ENCODE results near the gene AOX1. TPM values are rescaled to one million over a fixed set of nuclear protein-coding genes. Genes with fewer than 3 reads are reported as not detected.
"Not testable (repeated sequence)": the region's sequence is repeated elsewhere in the genome, so short reads cannot be mapped to it uniquely, and the experiment has no call there.

AOX1 gene
- total RNA-seq, 2 donors from 2014 or later: 0.17 to 0.26 TPM

DNA sequence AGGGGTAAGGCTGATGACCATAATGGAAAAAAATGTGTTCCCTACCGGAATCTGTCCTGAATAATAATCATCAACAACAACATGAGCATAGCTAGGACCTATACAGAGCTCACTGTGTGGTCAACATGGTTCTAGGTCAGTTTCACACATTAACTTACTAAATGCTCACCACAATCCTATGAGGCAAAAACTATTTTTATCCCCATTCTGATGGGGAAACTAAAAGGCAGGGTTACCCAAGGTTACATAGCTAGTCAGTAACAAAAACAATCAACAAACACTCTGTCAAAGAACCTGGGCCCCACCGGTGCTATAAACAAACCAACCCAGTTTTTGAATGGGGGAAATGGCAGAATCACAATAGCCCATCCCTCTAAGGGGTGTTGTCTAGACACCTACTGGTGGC, 40.1 kb downstream of the AOX1 start:
- no peaks in the 10 kb centered on the region for H3K9me3 Mint-ChIP-seq
- no peaks in the 10 kb centered on the region for H3K36me3 Mint-ChIP-seq
- H3K27me3 Mint-ChIP-seq: peaks cover 9 to 23% of the 10 kb centered on the region in 2 donors
- no peak for ATAC-seq
- no peak for DNase-seq (ENCODE audit: low spot score)
- no peak overlapping the region for H3K4me3 Mint-ChIP-seq
- no peaks in the 10 kb centered on the region for H3K4me1 Mint-ChIP-seq (ENCODE audit: low read depth in 2 of 2)
- H3K27ac Mint-ChIP-seq: no peak overlapping the region

DNA sequence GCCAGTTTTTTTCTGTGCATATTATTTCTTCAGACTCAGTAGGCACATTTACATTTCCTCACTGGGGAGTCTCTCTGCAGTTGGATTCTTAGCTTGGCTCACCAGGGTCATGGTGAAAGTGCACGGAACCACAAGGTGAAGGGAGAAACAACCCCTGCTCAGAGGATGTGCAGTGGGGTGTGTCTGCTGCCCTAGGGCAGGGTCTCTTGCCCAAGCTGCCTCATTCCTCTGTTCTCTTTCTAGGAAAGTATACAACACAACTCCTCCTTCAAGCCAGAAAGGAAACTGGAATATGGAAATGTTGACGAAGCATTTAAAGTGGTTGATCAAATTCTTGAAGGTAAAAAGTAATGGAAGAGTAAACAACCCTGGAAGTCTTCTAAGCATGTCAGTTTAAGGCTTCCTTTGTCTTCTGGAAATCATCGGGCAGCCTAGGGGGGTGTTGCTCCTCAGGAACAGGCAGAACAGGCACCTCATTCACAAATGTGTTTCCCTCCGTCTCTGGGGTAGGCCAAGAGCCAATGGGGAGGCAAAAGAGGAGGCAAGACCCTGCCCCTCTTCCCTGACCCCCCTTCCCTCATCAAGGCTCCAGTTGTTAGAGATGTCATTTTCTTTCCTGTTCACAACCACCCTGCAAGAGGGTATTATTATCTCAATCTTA, 41.4 kb downstream of the AOX1 start:
- ATAC-seq (no peak), DNase-seq (ENCODE audit: low spot score) (no peak)
- Mint-ChIP-seq H3K36me3 (no peaks in the 10 kb centered on the region), H3K9me3 (no peaks in the 10 kb centered on the region), H3K27me3 (peaks cover 9 to 23% of the 10 kb centered on the region in 2 donors), H3K27ac (no peak overlapping the region), H3K4me3 (no peak overlapping the region), H3K4me1 (ENCODE audit: low read depth in 2 of 2) (no peaks in the 10 kb centered on the region)

DNA sequence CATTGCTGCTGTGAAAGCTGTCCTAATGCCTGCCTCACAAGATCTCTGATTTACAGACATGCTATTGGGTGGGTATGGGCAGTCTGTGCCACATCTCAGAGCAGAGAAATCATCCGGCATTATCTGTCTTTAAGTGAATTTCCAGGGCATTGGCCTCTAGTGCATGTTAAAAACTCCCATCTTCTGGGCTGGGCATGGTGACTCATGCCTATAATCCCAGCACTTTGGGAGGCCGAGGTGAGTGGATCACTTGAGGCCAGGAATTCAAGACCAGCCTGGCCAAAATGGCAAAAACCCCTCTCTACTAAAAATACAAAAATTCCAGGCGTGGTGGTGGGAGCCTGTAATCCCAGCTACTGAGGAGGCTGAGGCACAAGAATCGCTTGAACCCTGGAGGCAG, 42.6 kb downstream of the AOX1 start:
- H3K27ac Mint-ChIP-seq; ATAC-seq; H3K4me1 Mint-ChIP-seq (ENCODE audit: low read depth in 2 of 2): not testable (repeated sequence)

DNA sequence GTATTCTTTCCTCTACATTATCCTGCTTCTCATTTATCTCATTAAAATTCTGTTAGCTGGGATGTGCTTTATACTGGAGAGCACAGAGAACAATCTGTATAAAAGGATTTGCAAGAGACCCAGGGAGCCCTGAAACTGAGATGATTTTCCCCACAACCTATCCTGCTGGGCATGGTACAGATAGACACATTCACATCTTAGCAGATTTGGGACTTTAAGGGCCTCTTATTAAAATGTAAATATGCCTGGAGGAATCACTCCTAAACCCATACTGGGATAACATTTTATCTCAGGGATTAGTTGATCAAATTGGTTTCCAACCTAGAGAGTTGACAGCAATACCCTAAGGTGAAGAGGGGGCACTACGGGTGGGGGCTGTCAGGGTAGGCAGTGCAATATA, 45.5 kb downstream of the AOX1 start:
- no peaks in the 10 kb centered on the region for H3K36me3 Mint-ChIP-seq
- no peak overlapping the region for H3K27ac Mint-ChIP-seq
- peaks cover 13 to 45% of the 10 kb centered on the region in 2 donors for H3K27me3 Mint-ChIP-seq
- no peak for ATAC-seq
- DNase-seq (ENCODE audit: low spot score): no peak
- H3K4me1 Mint-ChIP-seq (ENCODE audit: low read depth in 2 of 2): peaks cover 9 to 11% of the 10 kb centered on the region in 2 donors
- H3K9me3 Mint-ChIP-seq: no peaks in the 10 kb centered on the region
- no peak overlapping the region for H3K4me3 Mint-ChIP-seq

More for the DNA sequence above, 42.6 kb downstream of the AOX1 start:
- H3K36me3 Mint-ChIP-seq; DNase-seq (ENCODE audit: low spot score); H3K4me3 Mint-ChIP-seq; H3K9me3 Mint-ChIP-seq: not testable (repeated sequence)
- peaks cover 12 to 25% of the 10 kb centered on the region in 2 donors for H3K27me3 Mint-ChIP-seq

DNA sequence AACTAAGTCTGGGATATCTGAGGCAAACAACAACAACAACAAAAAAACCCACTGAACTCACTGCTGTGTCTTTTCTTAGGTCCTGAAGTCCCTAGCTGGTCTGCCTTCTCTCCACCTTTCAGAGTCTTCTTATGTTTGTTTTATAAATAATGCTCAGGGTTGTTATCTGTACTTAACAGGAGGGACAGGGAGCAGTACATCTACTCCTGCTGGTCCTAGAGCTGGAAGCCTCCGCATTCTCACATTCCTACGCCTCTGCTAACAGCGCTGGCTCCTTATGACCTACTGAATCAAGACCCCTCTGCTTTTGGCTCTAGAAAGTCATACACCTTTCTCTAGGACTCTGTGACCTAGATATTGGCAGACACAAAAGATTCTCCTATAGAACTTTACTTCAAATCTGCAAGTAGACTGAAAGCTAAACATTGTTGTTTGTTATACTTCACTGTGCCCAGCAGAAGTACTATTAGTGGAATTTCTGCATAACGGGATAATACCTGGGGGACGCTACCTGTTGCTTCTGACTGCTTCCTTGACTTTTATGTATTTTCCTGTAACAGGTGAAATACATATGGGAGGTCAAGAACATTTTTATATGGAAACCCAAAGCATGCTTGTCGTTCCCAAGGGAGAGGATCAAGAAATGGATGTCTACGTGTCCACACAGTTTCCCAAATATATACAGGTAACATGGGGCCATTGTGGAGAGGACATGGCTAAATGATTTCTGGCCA, 48.6 kb downstream of the AOX1 start:
- ATAC-seq: no peak
- Mint-ChIP-seq H3K36me3 (no peaks in the 10 kb centered on the region), H3K9me3 (no peaks in the 10 kb centered on the region), H3K4me3 (no peak overlapping the region), H3K27me3 (peaks cover 10 to 32% of the 10 kb centered on the region in 2 donors), H3K4me1 (ENCODE audit: low read depth in 2 of 2) (peaks cover 9 to 11% of the 10 kb centered on the region in 2 donors), H3K27ac (peak overlapping the region in 1 of 2 donors; percentile 26)
- DNase-seq (ENCODE audit: low spot score): no peak

DNA sequence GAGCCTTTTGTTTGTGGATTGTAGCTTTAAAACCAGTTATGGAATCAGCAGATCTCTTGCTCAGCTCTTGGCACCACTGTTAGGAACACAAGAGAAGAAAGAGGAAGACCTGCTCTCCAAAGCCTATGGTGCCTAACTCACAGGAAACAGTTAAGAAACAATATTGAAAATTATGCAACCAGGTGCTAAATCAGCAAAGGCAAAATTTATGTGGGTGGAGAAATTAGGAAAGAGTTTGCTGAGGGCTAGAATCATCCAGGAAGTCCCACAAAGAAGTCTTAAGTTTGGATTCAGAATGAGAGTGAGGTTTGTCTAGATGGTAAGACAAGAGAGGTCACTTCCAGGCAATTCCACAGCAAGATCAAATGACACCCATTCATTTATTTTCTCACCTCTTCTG, 49.4 kb downstream of the AOX1 start:
- peak; percentile 73 to 86 for ATAC-seq
- Mint-ChIP-seq H3K36me3 (no peaks in the 10 kb centered on the region), H3K9me3 (no peaks in the 10 kb centered on the region), H3K27ac (peak overlapping the region in 1 of 2 donors; percentile 78), H3K4me1 (ENCODE audit: low read depth in 2 of 2) (peaks cover 9 to 11% of the 10 kb centered on the region in 2 donors), H3K27me3 (peaks cover 9 to 40% of the 10 kb centered on the region in 2 donors), H3K4me3 (peak overlapping the region; percentile 22)
- no peak for DNase-seq (ENCODE audit: low spot score)

DNA sequence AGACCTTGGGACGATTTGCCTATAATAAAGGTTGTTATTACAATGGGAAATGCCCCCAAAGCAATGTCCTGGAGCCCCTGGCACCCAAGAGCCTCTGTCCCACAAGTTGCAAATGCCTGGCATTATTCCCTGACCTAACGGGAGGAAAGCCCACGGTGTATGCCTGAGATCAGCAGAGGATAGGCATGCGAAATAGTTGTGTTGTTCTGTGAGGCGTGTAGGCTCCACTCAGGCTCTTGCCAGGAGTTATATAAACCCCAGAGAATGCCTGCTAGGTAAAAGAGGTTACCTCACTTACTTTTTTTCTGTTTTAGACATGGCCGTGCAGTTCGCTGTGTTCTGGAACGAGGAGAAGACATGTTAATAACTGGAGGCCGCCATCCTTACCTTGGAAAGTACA, 52.1 kb downstream of the AOX1 start:
- no peak overlapping the region for H3K27ac Mint-ChIP-seq
- ATAC-seq (no peak), DNase-seq (ENCODE audit: low spot score) (no peak)
- H3K9me3 Mint-ChIP-seq: no peaks in the 10 kb centered on the region
- peaks cover 7 to 42% of the 10 kb centered on the region in 2 donors for H3K27me3 Mint-ChIP-seq
- peaks cover 9 to 11% of the 10 kb centered on the region in 2 donors for H3K4me1 Mint-ChIP-seq (ENCODE audit: low read depth in 2 of 2)
- H3K4me3 Mint-ChIP-seq: no peak overlapping the region
- H3K36me3 Mint-ChIP-seq: no peaks in the 10 kb centered on the region

DNA sequence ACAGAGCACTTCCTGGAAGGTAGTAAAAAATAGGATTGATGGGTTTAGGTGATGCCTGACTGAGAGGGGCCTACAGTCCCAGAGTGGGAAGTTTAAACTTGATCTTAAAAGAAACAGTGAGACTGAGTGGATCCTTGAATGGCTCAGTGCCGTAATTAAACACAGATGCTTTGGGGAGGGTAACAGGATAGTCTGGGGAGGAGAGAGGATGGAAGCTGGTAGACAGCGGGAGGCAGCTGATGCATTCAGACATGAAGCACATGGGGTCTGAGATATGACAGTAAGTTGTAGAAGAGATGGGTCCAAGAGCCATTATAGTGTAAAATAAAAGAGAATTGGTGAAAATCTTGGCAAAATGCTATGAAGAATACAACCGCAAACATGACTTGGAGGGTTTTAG, 54.4 kb downstream of the AOX1 start:
- no peaks in the 10 kb centered on the region for H3K36me3 Mint-ChIP-seq
- no peak for ATAC-seq
- H3K4me3 Mint-ChIP-seq: no peak overlapping the region
- peaks cover 7% of the 10 kb centered on the region in 2 donors for H3K4me1 Mint-ChIP-seq (ENCODE audit: low read depth in 2 of 2)
- no peak overlapping the region for H3K27ac Mint-ChIP-seq
- DNase-seq (ENCODE audit: low spot score): no peak
- H3K27me3 Mint-ChIP-seq: peaks cover 3 to 23% of the 10 kb centered on the region in 2 donors
- no peaks in the 10 kb centered on the region for H3K9me3 Mint-ChIP-seq

DNA sequence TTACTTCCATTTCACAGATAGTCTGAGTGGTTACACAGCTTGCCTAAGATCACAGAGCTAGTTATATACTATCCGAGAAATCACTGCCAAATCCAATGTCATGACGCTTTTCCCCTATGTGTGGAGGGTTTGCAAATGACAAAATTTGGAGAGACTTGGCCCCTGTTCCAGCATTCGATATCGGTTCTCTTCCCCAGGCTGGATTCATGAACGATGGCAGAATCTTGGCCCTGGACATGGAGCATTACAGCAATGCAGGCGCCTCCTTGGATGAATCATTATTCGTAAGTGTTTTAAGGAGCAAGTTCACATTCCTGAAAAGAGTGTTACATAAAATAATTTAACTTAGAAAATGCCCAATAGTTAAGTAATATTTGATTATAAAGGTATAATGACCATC, 55.1 kb downstream of the AOX1 start:
- no peak for ATAC-seq
- H3K4me1 Mint-ChIP-seq (ENCODE audit: low read depth in 2 of 2): peaks cover 0 to under 1% of the 10 kb centered on the region in 2 donors
- DNase-seq (ENCODE audit: low spot score): no peak
- no peak overlapping the region for H3K4me3 Mint-ChIP-seq
- H3K9me3 Mint-ChIP-seq: no peaks in the 10 kb centered on the region
- H3K27me3 Mint-ChIP-seq: peaks cover 7 to 20% of the 10 kb centered on the region in 2 donors
- no peak overlapping the region for H3K27ac Mint-ChIP-seq
- H3K36me3 Mint-ChIP-seq: no peaks in the 10 kb centered on the region

DNA sequence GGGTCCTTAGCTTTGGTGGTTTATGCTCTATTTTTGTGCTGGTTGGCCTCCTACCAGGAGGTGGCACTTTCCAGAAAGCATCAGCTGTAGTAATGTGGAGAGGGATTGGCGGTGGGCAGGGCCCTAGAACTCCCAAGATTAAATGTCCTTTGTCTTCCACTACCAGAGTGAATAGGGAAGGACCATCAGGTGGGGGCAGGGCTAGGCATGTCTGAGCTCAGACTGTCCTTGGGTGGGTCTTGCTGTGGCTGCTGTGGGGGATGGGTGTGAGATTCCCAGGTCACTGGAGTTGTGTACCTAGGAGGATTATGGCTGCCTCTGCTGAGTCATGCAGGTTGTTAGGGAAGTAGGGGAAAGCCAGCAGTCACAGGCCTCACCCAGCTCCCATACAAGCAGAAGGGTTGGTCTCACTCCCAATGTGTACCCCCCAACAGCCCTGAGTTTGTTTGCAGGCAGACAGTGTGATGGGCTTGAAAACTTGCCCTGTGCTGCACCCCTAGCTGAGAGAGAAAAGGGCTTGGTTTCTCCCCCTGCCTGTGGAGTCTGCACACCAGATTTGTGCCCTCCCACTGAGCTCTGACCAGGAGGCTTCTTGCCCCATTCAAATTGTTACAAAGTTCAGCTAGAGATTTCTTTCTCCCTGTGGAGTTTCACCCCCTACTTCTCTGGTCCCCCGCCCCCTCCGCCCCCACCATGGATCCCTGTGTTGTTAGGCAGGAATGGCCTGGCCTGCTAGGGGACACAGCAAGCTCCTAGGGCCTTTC, 62.9 kb downstream of the AOX1 start:
- Mint-ChIP-seq H3K27me3 (peaks cover 12 to 21% of the 10 kb centered on the region in 2 donors), H3K4me1 (ENCODE audit: low read depth in 2 of 2) (peaks cover 11 to 13% of the 10 kb centered on the region in 2 donors)
- H3K36me3 Mint-ChIP-seq; H3K4me3 Mint-ChIP-seq; H3K27ac Mint-ChIP-seq; H3K9me3 Mint-ChIP-seq; DNase-seq (ENCODE audit: low spot score); ATAC-seq: not testable (repeated sequence)

DNA sequence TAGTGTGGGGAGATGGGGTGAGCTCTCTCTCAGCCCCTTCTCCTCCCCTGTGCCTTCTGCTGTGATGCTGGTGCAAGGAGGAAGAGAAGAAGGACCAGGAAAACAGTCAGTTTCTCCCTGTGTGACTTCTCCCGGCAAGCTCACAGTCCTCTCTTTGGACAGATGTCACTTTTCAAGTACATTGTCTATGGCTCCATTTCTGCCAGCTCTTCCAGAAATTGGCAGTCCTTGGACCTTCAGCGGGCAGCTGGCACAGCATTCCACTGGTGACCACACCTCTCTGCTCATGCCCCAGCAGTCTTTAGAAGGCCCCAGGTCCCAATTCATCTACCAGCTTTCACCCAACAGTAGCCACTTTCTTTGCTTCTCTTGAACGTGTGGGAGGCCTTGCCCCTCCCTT, 63.9 kb downstream of the AOX1 start:
- Mint-ChIP-seq H3K36me3 (no peaks in the 10 kb centered on the region), H3K4me3 (peak overlapping the region; percentile 41), H3K27ac (peak overlapping the region; percentile 10 to 20), H3K4me1 (ENCODE audit: low read depth in 2 of 2) (peaks cover 11 to 13% of the 10 kb centered on the region in 2 donors), H3K9me3 (no peaks in the 10 kb centered on the region), H3K27me3 (peaks cover 12 to 21% of the 10 kb centered on the region in 2 donors)
- ATAC-seq: no peak
- DNase-seq (ENCODE audit: low spot score): no peak

DNA sequence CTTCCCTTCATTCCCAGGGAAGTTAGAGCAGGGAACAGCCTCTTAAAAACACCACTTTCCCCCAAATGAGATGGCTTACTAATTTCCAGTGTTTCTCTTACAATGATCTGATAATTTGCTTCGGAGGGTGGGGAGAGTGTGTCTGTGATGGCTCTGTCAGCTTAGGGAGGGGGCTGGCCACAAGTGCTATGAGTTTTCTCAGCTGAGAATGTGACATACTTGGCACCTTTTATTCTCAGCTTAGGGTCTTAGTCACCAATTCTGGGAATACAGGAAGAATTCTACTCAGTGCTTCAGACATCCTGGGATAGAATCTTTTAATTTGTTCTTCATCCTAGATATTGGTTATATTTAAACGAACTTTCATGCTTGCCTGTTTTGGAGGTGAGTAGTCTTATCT, 64.4 kb downstream of the AOX1 start:
- peak overlapping the region; percentile 41 for H3K4me3 Mint-ChIP-seq
- H3K27ac Mint-ChIP-seq: peak overlapping the region; percentile 10 to 20
- no peaks in the 10 kb centered on the region for H3K9me3 Mint-ChIP-seq
- ATAC-seq: peak in 1 of 2 donors; percentile 59
- H3K4me1 Mint-ChIP-seq (ENCODE audit: low read depth in 2 of 2): peaks cover 11 to 13% of the 10 kb centered on the region in 2 donors
- no peaks in the 10 kb centered on the region for H3K36me3 Mint-ChIP-seq
- no peak for DNase-seq (ENCODE audit: low spot score)
- peaks cover 12 to 21% of the 10 kb centered on the region in 2 donors for H3K27me3 Mint-ChIP-seq

DNA sequence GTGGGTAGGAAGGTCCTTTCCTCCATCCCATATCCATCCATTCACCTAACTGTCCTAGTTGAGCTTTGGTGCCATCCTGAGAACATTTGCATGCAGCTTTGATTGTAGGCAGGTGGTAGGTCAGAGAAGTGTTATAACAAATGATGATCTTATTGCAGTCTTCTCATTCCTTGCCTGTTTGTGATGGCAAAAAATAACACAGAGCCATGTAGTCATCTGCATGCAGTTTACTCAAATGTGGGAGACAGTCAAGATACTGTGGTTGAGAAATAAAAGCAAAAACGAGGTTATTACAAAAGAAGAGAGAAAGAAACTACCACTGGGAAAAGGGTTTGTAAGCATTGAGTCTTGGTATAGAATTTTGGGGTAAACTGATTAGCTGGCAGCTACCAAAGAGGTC, 66.3 kb downstream of the AOX1 start:
- Mint-ChIP-seq H3K36me3 (no peaks in the 10 kb centered on the region), H3K27me3 (peaks cover 9 to 11% of the 10 kb centered on the region in 2 donors), H3K4me3 (no peak overlapping the region), H3K27ac (no peak overlapping the region), H3K9me3 (no peaks in the 10 kb centered on the region), H3K4me1 (ENCODE audit: low read depth in 2 of 2) (peaks cover 11 to 13% of the 10 kb centered on the region in 2 donors)
- ATAC-seq (no peak), DNase-seq (ENCODE audit: low spot score) (no peak)

DNA sequence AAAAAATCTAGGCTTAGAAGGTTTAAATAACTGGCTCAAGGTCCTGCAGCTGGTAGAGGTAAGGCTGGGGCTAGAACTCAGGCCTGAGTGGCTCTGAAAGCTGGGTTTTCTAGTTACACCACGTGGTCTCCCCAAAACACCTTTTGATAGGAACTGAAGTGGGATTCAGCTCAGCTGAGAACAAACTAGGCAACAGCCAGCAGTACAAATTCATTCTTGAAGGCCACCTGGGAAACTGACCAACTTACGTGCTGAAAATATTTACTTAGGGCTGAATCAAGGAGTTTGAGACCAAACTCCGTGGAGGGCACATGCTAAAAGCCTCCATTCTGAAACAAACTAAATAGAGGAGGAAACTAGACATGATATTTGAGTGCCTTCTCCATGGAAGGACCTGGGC, 67.2 kb downstream of the AOX1 start:
- Mint-ChIP-seq H3K27me3 (peaks cover 3 to 9% of the 10 kb centered on the region in 2 donors), H3K9me3 (no peaks in the 10 kb centered on the region), H3K4me1 (ENCODE audit: low read depth in 2 of 2) (peaks cover 11 to 13% of the 10 kb centered on the region in 2 donors), H3K4me3 (no peak overlapping the region), H3K27ac (no peak overlapping the region), H3K36me3 (no peaks in the 10 kb centered on the region)
- ATAC-seq: no peak
- DNase-seq (ENCODE audit: low spot score): no peak

Measured in natural killer cell treated with Interleukin-12 subunit alpha and Interleukin-12 subunit beta and Interleukin-15 and Interleukin-18, amount 100 ng/mL, for 72 hours (primary cell).